Measurements from ENCODE around the gene PPP3R1.

PPP3R1 gene

DNA sequence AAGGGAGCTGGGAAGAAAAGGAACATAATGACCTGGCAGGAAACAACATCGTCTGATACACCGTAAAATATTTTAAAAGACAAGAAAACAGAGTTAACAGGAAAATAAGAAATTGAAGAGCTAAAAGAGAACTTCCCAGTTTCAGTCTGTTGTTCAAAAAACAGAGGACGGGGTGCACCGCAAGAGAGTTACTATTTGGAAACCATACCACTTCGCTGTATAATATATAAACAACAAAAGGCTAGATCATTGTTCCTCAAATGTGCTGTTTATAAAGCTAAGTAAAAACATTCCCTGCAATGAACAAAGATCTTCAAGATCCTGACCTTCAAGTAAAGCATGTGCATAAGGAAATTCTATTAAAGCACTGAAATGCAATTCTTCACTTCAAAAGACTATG lies 2.1 kb downstream of the PPP3R1 start:
- H3K27ac ChIP-seq (ENCODE audit: low read depth, low read length): peak overlapping the region; percentile 88

DNA sequence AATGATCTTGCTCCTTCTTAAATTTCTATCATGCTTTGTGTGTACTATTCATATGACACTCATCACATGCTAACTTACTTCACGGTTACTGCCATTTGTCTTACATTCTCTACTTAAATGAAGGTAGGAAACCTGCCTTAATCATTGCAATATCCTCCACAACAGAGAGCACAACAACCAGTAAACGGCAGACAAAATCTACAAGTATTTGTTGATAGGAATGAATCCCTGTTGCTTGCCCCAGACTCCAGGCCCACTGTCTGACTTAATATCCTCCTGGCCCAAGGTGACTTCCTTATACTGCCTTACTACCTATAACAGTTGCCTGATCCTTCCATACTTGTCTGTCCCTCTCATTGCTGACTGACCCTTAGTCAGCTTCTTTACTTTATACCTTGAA lies 3.5 kb downstream of the PPP3R1 start:
- Histone ChIP-seq H3K9me2 (replicated peaks; ENCODE audit: control insufficient read depth, low read length) (no peaks in the 10 kb centered on the region), H3K4me1 (ENCODE audit: control insufficient read depth, low read length) (peaks cover 49% of the 10 kb centered on the region), H3K4me3 (ENCODE audit: low read length) (peak overlapping the region; percentile 84), H3K27me3 (ENCODE audit: control insufficient read depth, low read length) (no peaks in the 10 kb centered on the region), H3K4me2 (ENCODE audit: low read length) (peak overlapping the region; percentile 82), H3K9me3 (ENCODE audit: control insufficient read depth, insufficient read depth, low read length) (no peaks in the 10 kb centered on the region), H4K20me1 (ENCODE audit: control insufficient read depth, insufficient read depth, low read depth, low read length) (peaks cover 56% of the 10 kb centered on the region), H3K79me2 (ENCODE audit: control insufficient read depth, low read length) (peaks cover 93% of the 10 kb centered on the region), H3F3A (ENCODE audit: control insufficient read depth, insufficient read depth) (peaks cover 8% of the 10 kb centered on the region), H3K36me3 (ENCODE audit: control insufficient read depth, low read length) (peaks cover 56% of the 10 kb centered on the region), H3K27ac (ENCODE audit: low read depth, low read length) (no peak overlapping the region)
- TF ChIP-seq, protein P1, sequence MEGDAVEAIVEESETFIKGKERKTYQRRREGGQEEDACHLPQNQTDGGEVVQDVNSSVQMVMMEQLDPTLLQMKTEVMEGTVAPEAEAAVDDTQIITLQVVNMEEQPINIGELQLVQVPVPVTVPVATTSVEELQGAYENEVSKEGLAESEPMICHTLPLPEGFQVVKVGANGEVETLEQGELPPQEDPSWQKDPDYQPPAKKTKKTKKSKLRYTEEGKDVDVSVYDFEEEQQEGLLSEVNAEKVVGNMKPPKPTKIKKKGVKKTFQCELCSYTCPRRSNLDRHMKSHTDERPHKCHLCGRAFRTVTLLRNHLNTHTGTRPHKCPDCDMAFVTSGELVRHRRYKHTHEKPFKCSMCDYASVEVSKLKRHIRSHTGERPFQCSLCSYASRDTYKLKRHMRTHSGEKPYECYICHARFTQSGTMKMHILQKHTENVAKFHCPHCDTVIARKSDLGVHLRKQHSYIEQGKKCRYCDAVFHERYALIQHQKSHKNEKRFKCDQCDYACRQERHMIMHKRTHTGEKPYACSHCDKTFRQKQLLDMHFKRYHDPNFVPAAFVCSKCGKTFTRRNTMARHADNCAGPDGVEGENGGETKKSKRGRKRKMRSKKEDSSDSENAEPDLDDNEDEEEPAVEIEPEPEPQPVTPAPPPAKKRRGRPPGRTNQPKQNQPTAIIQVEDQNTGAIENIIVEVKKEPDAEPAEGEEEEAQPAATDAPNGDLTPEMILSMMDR (IDR thresholded peaks at IDR 0.05; ENCODE audit: low read depth, low read length, poor library complexity, severe bottlenecking): no peak
- TF ChIP-seq EZH2phosphoT487 (IDR thresholded peaks at IDR 0.05; ENCODE audit: borderline replicate concordance, low read length): no peak

More for the DNA sequence above, 2.1 kb downstream of the PPP3R1 start:
- Histone ChIP-seq H3K9me2 (replicated peaks; ENCODE audit: control insufficient read depth, low read length) (no peaks in the 10 kb centered on the region), H3K4me2 (ENCODE audit: low read length) (peak overlapping the region; percentile 82), H3K79me2 (ENCODE audit: control insufficient read depth, low read length) (peaks cover 91% of the 10 kb centered on the region), H3K36me3 (ENCODE audit: control insufficient read depth, low read length) (peaks cover 52% of the 10 kb centered on the region), H3K9me3 (ENCODE audit: control insufficient read depth, insufficient read depth, low read length) (no peaks in the 10 kb centered on the region), H3K4me3 (ENCODE audit: low read length) (peak overlapping the region; percentile 84), H3K27me3 (ENCODE audit: control insufficient read depth, low read length) (no peaks in the 10 kb centered on the region), H3K4me1 (ENCODE audit: control insufficient read depth, low read length) (peaks cover 59% of the 10 kb centered on the region), H3F3A (ENCODE audit: control insufficient read depth, insufficient read depth) (peaks cover 8% of the 10 kb centered on the region), H4K20me1 (ENCODE audit: control insufficient read depth, insufficient read depth, low read depth, low read length) (peaks cover 52% of the 10 kb centered on the region)
- TF ChIP-seq, protein P1 (IDR thresholded peaks at IDR 0.05; ENCODE audit: low read depth, low read length, poor library complexity, severe bottlenecking): no peak
- TF ChIP-seq EZH2phosphoT487 (IDR thresholded peaks at IDR 0.05; ENCODE audit: borderline replicate concordance, low read length): no peak

DNA sequence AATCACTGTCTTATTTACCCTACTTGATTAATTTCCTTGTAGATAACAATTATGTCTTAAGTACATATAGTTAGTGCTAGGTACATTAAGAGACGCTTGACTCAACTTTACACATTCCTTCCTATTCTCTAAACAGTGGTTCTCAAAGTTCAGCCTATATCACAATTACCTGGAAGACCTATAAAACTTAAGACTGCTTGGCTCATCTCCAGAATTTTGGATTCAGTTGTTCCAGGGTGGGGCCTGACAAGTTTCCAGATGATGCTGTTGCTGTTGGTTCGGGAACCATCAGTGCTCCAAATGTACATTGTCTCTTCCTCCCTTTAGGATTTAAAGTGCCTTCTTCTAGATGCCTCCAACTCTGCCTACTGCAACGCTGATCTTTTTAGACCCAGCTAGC lies 4.0 kb downstream of the PPP3R1 start:
- H3K79me2 ChIP-seq (ENCODE audit: control insufficient read depth, low read length): peaks cover 93% of the 10 kb centered on the region
- no peaks in the 10 kb centered on the region for H3K27me3 ChIP-seq (ENCODE audit: control insufficient read depth, low read length)
- H3F3A ChIP-seq (ENCODE audit: control insufficient read depth, insufficient read depth): peaks cover 8% of the 10 kb centered on the region
- peak overlapping the region; percentile 82 for H3K4me2 ChIP-seq (ENCODE audit: low read length)
- H3K27ac ChIP-seq (ENCODE audit: low read depth, low read length): no peak overlapping the region
- peaks cover 49% of the 10 kb centered on the region for H3K4me1 ChIP-seq (ENCODE audit: control insufficient read depth, low read length)
- H3K36me3 ChIP-seq (ENCODE audit: control insufficient read depth, low read length): peaks cover 56% of the 10 kb centered on the region
- no peak for TF ChIP-seq EZH2phosphoT487 (IDR thresholded peaks at IDR 0.05; ENCODE audit: borderline replicate concordance, low read length)
- TF ChIP-seq, protein P1 (IDR thresholded peaks at IDR 0.05; ENCODE audit: low read depth, low read length, poor library complexity, severe bottlenecking): no peak
- peaks cover 58% of the 10 kb centered on the region for H4K20me1 ChIP-seq (ENCODE audit: control insufficient read depth, insufficient read depth, low read depth, low read length)
- H3K9me3 ChIP-seq (ENCODE audit: control insufficient read depth, insufficient read depth, low read length): no peaks in the 10 kb centered on the region
- H3K4me3 ChIP-seq (ENCODE audit: low read length): peak overlapping the region; percentile 84; the same call in 1 of the 2 replicates
- H3K9me2 ChIP-seq (replicated peaks; ENCODE audit: control insufficient read depth, low read length): no peaks in the 10 kb centered on the region

Data from DOHH2 (cell line).